Esophagus squamous epithelium (tissue), 4 donors: ENCODE results near the gene DNAAF5.

Experiments used
- POLR2A ChIP-seq, 4 donors: fragments of 450-650 bp; IDR thresholded peaks; one replicate each; pipeline ENCODE4 v1.6.1; 2017; ENCODE audit warnings: antibody characterized with exemption in 4 of 4, mild to moderate bottlenecking in 4 of 4, moderate library complexity in 3 of 4
- TF ChIP-seq, protein P1 (sequence below), 6 experiments: fragments of 450-650 bp in 4 of 6; fragments of 200-600 bp in 2 of 6; sonication (generic) in 2 of 6; IDR thresholded peaks; one replicate each; pipeline ENCODE4 v1.5.1; 2016 to 2019; ENCODE audit warnings: antibody characterized with exemption in 6 of 6, mild to moderate bottlenecking in 4 of 6, moderate library complexity in 4 of 6

GRCh38 chr7:781186-781849, 54.8 kb downstream of the DNAAF5 start:
- TF ChIP-seq, protein P1, sequence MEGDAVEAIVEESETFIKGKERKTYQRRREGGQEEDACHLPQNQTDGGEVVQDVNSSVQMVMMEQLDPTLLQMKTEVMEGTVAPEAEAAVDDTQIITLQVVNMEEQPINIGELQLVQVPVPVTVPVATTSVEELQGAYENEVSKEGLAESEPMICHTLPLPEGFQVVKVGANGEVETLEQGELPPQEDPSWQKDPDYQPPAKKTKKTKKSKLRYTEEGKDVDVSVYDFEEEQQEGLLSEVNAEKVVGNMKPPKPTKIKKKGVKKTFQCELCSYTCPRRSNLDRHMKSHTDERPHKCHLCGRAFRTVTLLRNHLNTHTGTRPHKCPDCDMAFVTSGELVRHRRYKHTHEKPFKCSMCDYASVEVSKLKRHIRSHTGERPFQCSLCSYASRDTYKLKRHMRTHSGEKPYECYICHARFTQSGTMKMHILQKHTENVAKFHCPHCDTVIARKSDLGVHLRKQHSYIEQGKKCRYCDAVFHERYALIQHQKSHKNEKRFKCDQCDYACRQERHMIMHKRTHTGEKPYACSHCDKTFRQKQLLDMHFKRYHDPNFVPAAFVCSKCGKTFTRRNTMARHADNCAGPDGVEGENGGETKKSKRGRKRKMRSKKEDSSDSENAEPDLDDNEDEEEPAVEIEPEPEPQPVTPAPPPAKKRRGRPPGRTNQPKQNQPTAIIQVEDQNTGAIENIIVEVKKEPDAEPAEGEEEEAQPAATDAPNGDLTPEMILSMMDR (IDR thresholded peaks at IDR 0.05), result no peak
- TF ChIP-seq POLR2A (IDR thresholded peaks at IDR 0.05), result no peak
